Endothelial cell of umbilical vein (primary cell): ENCODE results near the gene DOK1. TPM values are rescaled to one million over a fixed set of nuclear protein-coding genes. Genes with fewer than 3 reads are reported as not detected.

Experiments
- BruUV-seq: library from RNA; stranded (reverse); fragments of 400-500 nt; replicated peaks from 2 replicates; lab custom pipeline; 2021; lab: Mats Ljungman, UMichigan
- CTCF ChIA-PET: fragments of 300-600, 350-600 bp; sonication (Branson Sonifier 250); formaldehyde crosslinking; loops from one replicate; lab custom pipeline; 2021; ENCODE audit warnings: antibody characterized with exemption, inconsistent platforms; lab: Charles Lee
- POLR2A ChIA-PET: fragments of 300-600, 350-600 bp; sonication (Branson Sonifier 250); formaldehyde crosslinking; loops from one replicate; lab custom pipeline; 2021; ENCODE audit warnings: antibody characterized with exemption, inconsistent platforms; lab: Charles Lee
- DNase-seq: peaks from one replicate; pipeline ENCODE4 v3.0.0-alpha.2; 2011; ENCODE audit warnings: low read depth, low spot score
- FAIRE-seq: peaks from 2 replicates; lab custom pipeline; 2011; peaks lifted over from hg19 to GRCh38; lab: Jason Lieb, UNC
- H2AFZ ChIP-seq: 2 replicates; pipeline ENCODE4 v1.6.0; 2012; ENCODE audit warnings: low read depth, low read length, control low read depth, inconsistent platforms
- H3K27ac ChIP-seq: 2 replicates; pipeline ENCODE4 v1.5.1; 2011; ENCODE audit warnings: low read depth, mild to moderate bottlenecking, control low read depth, low read length, moderate library complexity; ENCODE audit not compliant: insufficient read depth
- H3K27me3 ChIP-seq, 2 experiments: 2 replicates each; pipeline versions ENCODE4 v1.6.0 to v1.6.1; 2011; ENCODE audit warnings: low read length in 2 of 2, mixed read lengths in 1 of 2; ENCODE audit not compliant: control insufficient read depth in 2 of 2, insufficient read depth in 2 of 2
- H3K36me3 ChIP-seq, 2 experiments: 2 replicates in 1 of 2; 3 replicates in 1 of 2; pipeline ENCODE4 v1.5.1; 2011; ENCODE audit warnings: low read length in 2 of 2, mild to moderate bottlenecking in 1 of 2, moderate library complexity in 1 of 2; ENCODE audit not compliant: control insufficient read depth in 2 of 2, insufficient read depth in 2 of 2; ENCODE audit errors: extremely low read depth in 1 of 2
- H3K4me1 ChIP-seq: 3 replicates; pipeline ENCODE4 v1.5.1; 2011; ENCODE audit warnings: mild to moderate bottlenecking, low read length; ENCODE audit not compliant: control insufficient read depth, insufficient read depth; ENCODE audit errors: extremely low read depth
- H3K4me2 ChIP-seq: 2 replicates; pipeline ENCODE4 v1.6.1; 2011; ENCODE audit warnings: low read length, control low read depth, mixed read lengths; ENCODE audit not compliant: insufficient read depth
- H3K4me3 ChIP-seq, 3 experiments: fragments of 200-600 bp in 1 of 3; sonication (generic), shearing (Covaris generic) in 1 of 3; replicated peaks in 1 of 3; 2 replicates each; pipeline ENCODE4 v1.5.1; 2011 to 2016; ENCODE audit warnings: control low read depth in 3 of 3, low read length in 3 of 3, mild to moderate bottlenecking in 2 of 3, inconsistent platforms in 1 of 3, low read depth in 1 of 3, moderate library complexity in 1 of 3; ENCODE audit not compliant: insufficient read depth in 1 of 3
- H3K79me2 ChIP-seq: 2 replicates; pipeline ENCODE4 v1.6.0; 2012; ENCODE audit warnings: low read length, inconsistent platforms; ENCODE audit not compliant: control insufficient read depth, insufficient read depth
- H3K9ac ChIP-seq: replicated peaks from 2 replicates; pipeline ENCODE3; 2011; ENCODE audit warnings: low read length, control low read depth; ENCODE audit not compliant: insufficient read depth; ENCODE audit errors: extremely low read depth
- H3K9me1 ChIP-seq: replicated peaks from 3 replicates; pipeline ENCODE4 v1.6.0; 2011; ENCODE audit warnings: mild to moderate bottlenecking, low read length; ENCODE audit not compliant: control insufficient read depth, insufficient read depth; ENCODE audit errors: extremely low read depth
- H3K9me3 ChIP-seq: replicated peaks from 2 replicates; pipeline ENCODE4 v1.5.1; 2012; ENCODE audit warnings: low read length, inconsistent platforms; ENCODE audit not compliant: control insufficient read depth, insufficient read depth
- H4K20me1 ChIP-seq: replicated peaks from 2 replicates; pipeline ENCODE3; 2011; ENCODE audit warnings: mild to moderate bottlenecking, low read length; ENCODE audit not compliant: control insufficient read depth, insufficient read depth; ENCODE audit errors: extremely low read depth
- EZH2 ChIP-seq: IDR thresholded peaks from 2 replicates; pipeline ENCODE4 v1.6.1; 2012; ENCODE audit warnings: borderline replicate concordance, low read depth, mild to moderate bottlenecking, moderate library complexity, low read length, inconsistent platforms; ENCODE audit not compliant: severe bottlenecking
- FOS ChIP-seq: IDR thresholded peaks from 2 replicates; pipeline ENCODE4 v1.6.1; 2011; ENCODE audit warnings: mild to moderate bottlenecking, low read length, moderate library complexity, borderline replicate concordance; ENCODE audit not compliant: insufficient read depth
- GATA2 ChIP-seq: IDR thresholded peaks from 2 replicates; pipeline ENCODE4 v1.7.0; 2011; ENCODE audit warnings: low read depth, mild to moderate bottlenecking, moderate library complexity, mixed read lengths, low read length; ENCODE audit not compliant: insufficient read length, insufficient read depth
- JUN ChIP-seq: IDR thresholded peaks from 2 replicates; pipeline ENCODE4 v1.6.1; 2011; ENCODE audit warnings: borderline replicate concordance, low read depth; ENCODE audit not compliant: insufficient read length, insufficient read depth
- MYC ChIP-seq: IDR thresholded peaks from one replicate; pipeline ENCODE4 v1.6.1; 2011; ENCODE audit warnings: mild to moderate bottlenecking, low read depth, low read length
- POLR2A ChIP-seq: IDR thresholded peaks from 2 replicates; pipeline ENCODE4 v1.6.1; 2012; ENCODE audit warnings: low read depth, mild to moderate bottlenecking, control low read depth, low read length
- POLR2AphosphoS5 ChIP-seq: IDR thresholded peaks from 2 replicates; pipeline ENCODE4 v1.6.1; 2012; ENCODE audit warnings: low read depth, mild to moderate bottlenecking, control low read depth, low read length, moderate library complexity; ENCODE audit not compliant: insufficient read depth
- dilution Hi-C: fragments of 300-500 bp; cut with MboI; formaldehyde crosslinking; loops from one replicate; pipeline ENCODE4 v1.15.0; 2019; ENCODE audit warnings: low sequenced_read_pairs; ENCODE audit not compliant: extremely low pct_ligation_motif_present
- intact Hi-C: fragments of 100-400 bp; cut with micrococcal nuclease; formaldehyde crosslinking; loops from one replicate; pipeline ENCODE4 v1.10.0; 2022
- polyA plus RNA-seq, 4 experiments: library from polyadenylated mRNA; depleted of rRNA in 3 of 4; stranded (reverse) in 3 of 4; unstranded in 1 of 4; fragments of >200 nt; gene quantifications; 2 replicates each; pipeline versions ENCODE4 v1.2.1 to v1.2.3, GENCODE V29; 2011 to 2012; ENCODE audit warnings: missing spikeins in 1 of 4
- total RNA-seq: library from RNA; stranded (reverse); gene quantifications from 2 replicates; pipeline ENCODE4 v1.2.3, GENCODE V29; 2021
- TF ChIP-seq, protein P1 (sequence below): IDR thresholded peaks from 2 replicates; pipeline ENCODE4 v1.6.1; 2011; ENCODE audit not compliant: insufficient read depth, insufficient read length
- TF ChIP-seq, protein P2 (sequence below), 2 donors: IDR thresholded peaks; 1 replicate in 1 of 2; 2 replicates in 1 of 2; pipeline ENCODE4 v1.5.1; 2011; ENCODE audit warnings: low read length in 2 of 2, mild to moderate bottlenecking in 2 of 2, moderate library complexity in 2 of 2, control low read depth in 1 of 2, inconsistent platforms in 1 of 2, low read depth in 1 of 2; ENCODE audit not compliant: insufficient read depth in 1 of 2; ENCODE audit errors: extremely low read depth in 1 of 2

The DOK1 gene
- total and polyA plus RNA-seq, 2 donors (not counting 3 experiments of a cell fraction or from before 2014, with no cell fraction given) = 10.4 to 12.7 TPM

DNA sequence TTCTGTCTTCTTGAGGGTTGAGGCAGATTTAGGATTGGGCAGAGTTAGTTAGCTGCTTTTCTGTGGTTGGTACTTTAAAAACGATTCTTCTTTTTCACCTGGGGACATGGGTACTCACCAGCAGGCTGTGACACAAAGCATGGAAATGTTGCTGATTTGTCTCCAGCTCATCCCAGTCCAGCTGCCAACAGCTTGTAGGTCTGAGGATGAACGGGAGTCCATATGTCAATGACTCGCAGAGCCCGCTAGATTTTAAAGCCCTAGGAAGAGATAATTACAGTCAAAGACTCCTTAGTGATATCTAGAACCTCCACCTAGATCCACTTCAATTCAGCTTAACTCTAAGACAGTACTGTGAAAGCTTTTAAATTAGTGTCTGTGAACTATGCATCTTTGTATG is 20.8 kb downstream of the DOK1 start:
- H3K9me3 ChIP-seq = no peaks in the 10 kb centered on the region
- peaks cover 2 to 3% of the 10 kb centered on the region in 2 experiments for H3K27me3 ChIP-seq
- H3K9ac ChIP-seq = no peak overlapping the region
- no peak overlapping the region for H3K4me3 ChIP-seq
- DNase-seq (no peak), FAIRE-seq (no peak)
- no peaks in the 10 kb centered on the region for H3K79me2 ChIP-seq
- H3K4me1 ChIP-seq = peaks cover 7% of the 10 kb centered on the region
- H3K27ac ChIP-seq = no peak overlapping the region
- TF ChIP-seq MYC (no peak), EZH2 (no peak), JUN (no peak), POLR2A (no peak), FOS (no peak), GATA2 (no peak), POLR2AphosphoS5 (no peak)
- TF ChIP-seq, protein P1, sequence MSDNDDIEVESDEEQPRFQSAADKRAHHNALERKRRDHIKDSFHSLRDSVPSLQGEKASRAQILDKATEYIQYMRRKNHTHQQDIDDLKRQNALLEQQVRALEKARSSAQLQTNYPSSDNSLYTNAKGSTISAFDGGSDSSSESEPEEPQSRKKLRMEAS = no peak
- TF ChIP-seq, protein P2, sequence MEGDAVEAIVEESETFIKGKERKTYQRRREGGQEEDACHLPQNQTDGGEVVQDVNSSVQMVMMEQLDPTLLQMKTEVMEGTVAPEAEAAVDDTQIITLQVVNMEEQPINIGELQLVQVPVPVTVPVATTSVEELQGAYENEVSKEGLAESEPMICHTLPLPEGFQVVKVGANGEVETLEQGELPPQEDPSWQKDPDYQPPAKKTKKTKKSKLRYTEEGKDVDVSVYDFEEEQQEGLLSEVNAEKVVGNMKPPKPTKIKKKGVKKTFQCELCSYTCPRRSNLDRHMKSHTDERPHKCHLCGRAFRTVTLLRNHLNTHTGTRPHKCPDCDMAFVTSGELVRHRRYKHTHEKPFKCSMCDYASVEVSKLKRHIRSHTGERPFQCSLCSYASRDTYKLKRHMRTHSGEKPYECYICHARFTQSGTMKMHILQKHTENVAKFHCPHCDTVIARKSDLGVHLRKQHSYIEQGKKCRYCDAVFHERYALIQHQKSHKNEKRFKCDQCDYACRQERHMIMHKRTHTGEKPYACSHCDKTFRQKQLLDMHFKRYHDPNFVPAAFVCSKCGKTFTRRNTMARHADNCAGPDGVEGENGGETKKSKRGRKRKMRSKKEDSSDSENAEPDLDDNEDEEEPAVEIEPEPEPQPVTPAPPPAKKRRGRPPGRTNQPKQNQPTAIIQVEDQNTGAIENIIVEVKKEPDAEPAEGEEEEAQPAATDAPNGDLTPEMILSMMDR (IDR thresholded peaks at IDR 0.05; ENCODE audit: extremely low read depth in 1 of 2, insufficient read depth in 1 of 2, low read depth in 1 of 2, low read length in 2 of 2) = no peak
- no peaks in the 10 kb centered on the region for H4K20me1 ChIP-seq
- ChIA-PET POLR2A (no interaction called here), CTCF (interaction anchor here (1.2 to 1.5 kb wide), 2 partner anchors 8 to 11 kb away, joined by 3 to 6 read pairs; no protein-coding TSS in a partner anchor)
- dilution Hi-C loops = no loop called here
- no peaks in the 10 kb centered on the region for H3K9me1 ChIP-seq
- H2AFZ ChIP-seq = no peak overlapping the region
- no peak overlapping the region for H3K4me2 ChIP-seq
- H3K36me3 ChIP-seq = no peaks in the 10 kb centered on the region
- intact Hi-C loops = no loop called here
- BruUV-seq = no TSS peak
